H9 (cell line): ENCODE data around the gene SIL1. TPM values are rescaled to one million over a fixed set of nuclear protein-coding genes. Genes with fewer than 3 reads are reported as not detected.

Source experiments
- DNase-seq: peaks from one replicate; pipeline ENCODE4 v3.0.0-alpha.2; 2017
- H2AFZ ChIP-seq: one replicate; pipeline ENCODE4 v1.6.1; 2013; ENCODE audit warnings: mild to moderate bottlenecking, low read length, control low read depth, moderate library complexity
- H2AK5ac ChIP-seq: 2 replicates; pipeline ENCODE4 v1.6.1; 2013; ENCODE audit warnings: low read length, control low read depth, mixed read lengths; ENCODE audit not compliant: insufficient read length
- H2BK120ac ChIP-seq: one replicate; pipeline ENCODE4 v1.6.1; 2013; ENCODE audit warnings: low read depth, mild to moderate bottlenecking, low read length, control low read depth, inconsistent platforms; ENCODE audit not compliant: poor library complexity, severe bottlenecking
- H2BK12ac ChIP-seq: 2 replicates; pipeline ENCODE4 v1.6.1; 2013; ENCODE audit warnings: low read length, control low read depth, mixed read lengths, low read depth; ENCODE audit not compliant: insufficient read length
- H2BK15ac ChIP-seq: 2 replicates; pipeline ENCODE4 v1.6.1; 2013; ENCODE audit warnings: low read depth, low read length, control low read depth
- H2BK20ac ChIP-seq: one replicate; pipeline ENCODE4 v1.6.1; 2013; ENCODE audit warnings: low read depth, mild to moderate bottlenecking, low read length, control low read depth, inconsistent platforms; ENCODE audit not compliant: poor library complexity, severe bottlenecking
- H2BK5ac ChIP-seq: 2 replicates; pipeline ENCODE4 v1.6.1; 2013; ENCODE audit warnings: low read length, control low read depth, mixed read lengths; ENCODE audit not compliant: insufficient read length
- H3K14ac ChIP-seq: 2 replicates; pipeline ENCODE4 v1.6.1; 2013; ENCODE audit warnings: low read length, control low read depth; ENCODE audit not compliant: insufficient read depth
- H3K18ac ChIP-seq: 2 replicates; pipeline ENCODE4 v1.6.1; 2013; ENCODE audit warnings: low read depth, mild to moderate bottlenecking, mixed read lengths, low read length, control low read depth; ENCODE audit not compliant: insufficient read length
- H3K23ac ChIP-seq: 2 replicates; pipeline ENCODE4 v1.6.1; 2013; ENCODE audit warnings: low read length, control low read depth, mixed read lengths, low read depth; ENCODE audit not compliant: insufficient read length
- H3K23me2 ChIP-seq: 2 replicates; pipeline ENCODE4 v1.6.1; 2013; ENCODE audit warnings: low read depth, mild to moderate bottlenecking, mixed read lengths, low read length, control low read depth; ENCODE audit not compliant: insufficient read length, poor library complexity, severe bottlenecking
- H3K27ac ChIP-seq: 2 replicates; pipeline ENCODE4 v1.5.1; 2013; ENCODE audit warnings: low read length, control low read depth, mixed read lengths, low read depth; ENCODE audit not compliant: insufficient read length
- H3K27me3 ChIP-seq: 2 replicates; pipeline ENCODE4 v1.6.1; 2013; ENCODE audit warnings: low read length, control low read depth, inconsistent platforms; ENCODE audit not compliant: insufficient read depth
- H3K4ac ChIP-seq: 2 replicates; pipeline ENCODE4 v1.6.1; 2013; ENCODE audit warnings: low read depth, mild to moderate bottlenecking, control low read depth, inconsistent platforms, low read length, moderate library complexity
- H3K4me1 ChIP-seq: 2 replicates; pipeline ENCODE4 v1.6.1; 2013; ENCODE audit warnings: low read length, control low read depth, inconsistent platforms; ENCODE audit not compliant: insufficient read depth
- H3K4me2 ChIP-seq: 2 replicates; pipeline ENCODE4 v1.6.1; 2013; ENCODE audit warnings: low read length, control low read depth, mixed read lengths; ENCODE audit not compliant: insufficient read length, insufficient read depth
- H3K56ac ChIP-seq: 2 replicates; pipeline ENCODE4 v1.6.1; 2013; ENCODE audit warnings: low read depth, mild to moderate bottlenecking, mixed read lengths, low read length, control low read depth; ENCODE audit not compliant: insufficient read length
- H3K79me1 ChIP-seq: 2 replicates; pipeline ENCODE4 v1.6.1; 2013; ENCODE audit warnings: low read depth, mild to moderate bottlenecking, moderate library complexity, low read length, control low read depth, inconsistent platforms; ENCODE audit not compliant: insufficient read depth, poor library complexity, severe bottlenecking
- H3K79me2 ChIP-seq: 2 replicates; pipeline ENCODE4 v1.6.1; 2013; ENCODE audit warnings: low read length, control low read depth, inconsistent platforms; ENCODE audit not compliant: insufficient read depth
- H3K9ac ChIP-seq: 2 replicates; pipeline ENCODE4 v1.6.1; 2013; ENCODE audit warnings: low read length, control low read depth, mixed read lengths; ENCODE audit not compliant: insufficient read length; ENCODE audit errors: extremely low read depth
- H3K9me3 ChIP-seq: one replicate; pipeline ENCODE4 v1.6.1; 2013; ENCODE audit warnings: low read depth, low read length, inconsistent platforms; ENCODE audit not compliant: control insufficient read depth
- H3T11ph ChIP-seq: one replicate; pipeline ENCODE4 v1.6.1; 2013; ENCODE audit warnings: mild to moderate bottlenecking, low read length, control low read depth, inconsistent platforms
- H4K20me1 ChIP-seq: one replicate; pipeline ENCODE4 v1.6.1; 2013; ENCODE audit not compliant: control insufficient read depth, insufficient read length, insufficient read depth
- H4K5ac ChIP-seq: 2 replicates; pipeline ENCODE4 v1.6.1; 2013; ENCODE audit warnings: low read depth, mild to moderate bottlenecking, mixed read lengths, low read length, control low read depth; ENCODE audit not compliant: insufficient read length
- H4K8ac ChIP-seq: replicated peaks from 2 replicates; pipeline ENCODE4 v1.6.1; 2013; ENCODE audit warnings: low read length, control low read depth, mixed read lengths, low read depth; ENCODE audit not compliant: insufficient read length
- H4K91ac ChIP-seq: 2 replicates; pipeline ENCODE4 v1.6.1; 2013; ENCODE audit warnings: low read depth, mild to moderate bottlenecking, moderate library complexity, mixed read lengths, low read length, control low read depth; ENCODE audit not compliant: insufficient read length
- H3K27ac Mint-ChIP-seq, 3 experiments: 2 replicates in 2 of 3; 3 replicates in 1 of 3; pipeline ENCODE4 v1.8.0; 2020 to 2021; ENCODE audit warnings: mixed read lengths in 3 of 3, mild to moderate bottlenecking in 1 of 3, moderate library complexity in 1 of 3
- H3K27me3 Mint-ChIP-seq: 2 replicates; pipeline ENCODE4 v1.8.0; 2021; ENCODE audit warnings: low read depth, mild to moderate bottlenecking, moderate library complexity, mixed read lengths
- H3K36me3 Mint-ChIP-seq, 3 experiments: 2 replicates in 2 of 3; 3 replicates in 1 of 3; pipeline ENCODE4 v1.8.0; 2020 to 2021; ENCODE audit warnings: low read depth in 3 of 3, mixed read lengths in 3 of 3; ENCODE audit not compliant: insufficient read depth in 1 of 3
- H3K4me1 Mint-ChIP-seq, 2 experiments: 2 replicates each; pipeline ENCODE4 v1.8.0; 2020; ENCODE audit warnings: mixed read lengths in 2 of 2
- H3K4me3 Mint-ChIP-seq, 2 experiments: 2 replicates in 1 of 2; 3 replicates in 1 of 2; pipeline ENCODE4 v1.8.0; 2020 to 2021; ENCODE audit warnings: mild to moderate bottlenecking in 2 of 2, mixed read lengths in 2 of 2, moderate library complexity in 1 of 2
- H3K9me3 Mint-ChIP-seq, 2 experiments: 2 replicates in 1 of 2; 3 replicates in 1 of 2; pipeline ENCODE4 v1.8.0; 2020; ENCODE audit warnings: mild to moderate bottlenecking in 2 of 2, mixed read lengths in 2 of 2, moderate library complexity in 1 of 2
- WGBS: extraction: QIAGEN DNeasy Blood & Tissue Kit; methylation state at CpG from one replicate; pipeline ENCODE4 v1.1.7; 2013; ENCODE audit warnings: missing lambda C conversion rate, low lambda C conversion rate, mixed read lengths; ENCODE audit not compliant: insufficient read length; ENCODE audit errors: extremely low coverage; 5-methylcytosine and 5-hydroxymethylcytosine counted together
- total RNA-seq: library from RNA; stranded (reverse); gene quantifications from 2 replicates; pipeline ENCODE4 v1.2.1, GENCODE V29; 2021
- TF ChIP-seq, protein P1 (sequence below): fragments of 200-600 bp; sonication (generic); conservative IDR thresholded peaks from 3 replicates; pipeline ENCODE4 v1.8.0; 2021; ENCODE audit warnings: antibody characterized with exemption, mild to moderate bottlenecking

SIL1 gene
- total RNA-seq, 1 experiment from 2014 or later: 10.6 TPM

DNA sequence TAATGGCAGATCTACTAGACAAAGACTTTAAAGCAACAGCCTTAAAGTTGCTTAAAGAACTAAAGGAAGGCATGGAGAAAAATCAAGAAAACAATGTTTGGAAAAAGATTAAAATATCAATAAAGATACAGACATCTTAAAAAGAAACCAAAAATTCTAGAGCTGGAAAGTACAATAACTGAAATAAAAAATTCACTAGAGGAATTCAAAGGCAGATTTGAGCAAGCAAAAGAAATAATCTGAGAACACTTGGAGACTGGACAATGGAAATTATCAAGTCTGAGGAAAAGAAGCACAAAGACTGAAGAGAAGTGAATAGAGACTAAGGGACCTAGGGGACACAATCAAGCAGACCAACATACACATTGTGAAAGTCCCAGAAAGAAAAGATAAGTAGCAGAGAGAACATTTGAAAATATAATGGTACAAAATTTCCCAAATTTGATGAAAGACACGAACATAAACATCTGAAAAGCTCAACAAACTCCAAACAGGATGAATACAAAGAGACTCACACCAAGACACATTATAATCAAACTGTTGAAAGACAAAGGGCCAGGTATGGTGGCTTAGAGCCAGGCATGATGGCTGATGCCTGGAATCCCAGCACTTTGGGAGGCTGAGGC is 26.3 kb downstream of the SIL1 start:
- Histone ChIP-seq H3K9me3 (no peaks in the 10 kb centered on the region), H2BK120ac (no peak overlapping the region), H3K4ac (no peak overlapping the region), H4K8ac (no peak overlapping the region), H2BK20ac (no peak overlapping the region), H4K20me1 (no peaks in the 10 kb centered on the region), H3K23me2 (no peaks in the 10 kb centered on the region), H3K4me2 (no peak overlapping the region), H3K27me3 (no peaks in the 10 kb centered on the region), H2AFZ (no peak overlapping the region), H3K14ac (no peak overlapping the region), H3K9ac (no peak overlapping the region), H2AK5ac (no peak overlapping the region), H2BK15ac (no peak overlapping the region), H3K4me1 (peaks cover 6% of the 10 kb centered on the region), H3K27ac (no peak overlapping the region), H3K56ac (no peak overlapping the region), H3K23ac (no peak overlapping the region), H4K91ac (no peak overlapping the region), H2BK5ac (no peak overlapping the region), H2BK12ac (no peak overlapping the region), H3K79me2 (no peaks in the 10 kb centered on the region), H3T11ph (no peak overlapping the region), H4K5ac (no peak overlapping the region), H3K79me1 (no peaks in the 10 kb centered on the region), H3K18ac (no peak overlapping the region)
- H3K27ac Mint-ChIP-seq: no peak overlapping the region
- no peak for DNase-seq
- H3K4me3 Mint-ChIP-seq: no peak overlapping the region
- WGBS: no CpG with 5 or more reads among the region's 1 CpG
- peaks cover 19 to 23% of the 10 kb centered on the region in 2 experiments for H3K9me3 Mint-ChIP-seq
- TF ChIP-seq, protein P1, sequence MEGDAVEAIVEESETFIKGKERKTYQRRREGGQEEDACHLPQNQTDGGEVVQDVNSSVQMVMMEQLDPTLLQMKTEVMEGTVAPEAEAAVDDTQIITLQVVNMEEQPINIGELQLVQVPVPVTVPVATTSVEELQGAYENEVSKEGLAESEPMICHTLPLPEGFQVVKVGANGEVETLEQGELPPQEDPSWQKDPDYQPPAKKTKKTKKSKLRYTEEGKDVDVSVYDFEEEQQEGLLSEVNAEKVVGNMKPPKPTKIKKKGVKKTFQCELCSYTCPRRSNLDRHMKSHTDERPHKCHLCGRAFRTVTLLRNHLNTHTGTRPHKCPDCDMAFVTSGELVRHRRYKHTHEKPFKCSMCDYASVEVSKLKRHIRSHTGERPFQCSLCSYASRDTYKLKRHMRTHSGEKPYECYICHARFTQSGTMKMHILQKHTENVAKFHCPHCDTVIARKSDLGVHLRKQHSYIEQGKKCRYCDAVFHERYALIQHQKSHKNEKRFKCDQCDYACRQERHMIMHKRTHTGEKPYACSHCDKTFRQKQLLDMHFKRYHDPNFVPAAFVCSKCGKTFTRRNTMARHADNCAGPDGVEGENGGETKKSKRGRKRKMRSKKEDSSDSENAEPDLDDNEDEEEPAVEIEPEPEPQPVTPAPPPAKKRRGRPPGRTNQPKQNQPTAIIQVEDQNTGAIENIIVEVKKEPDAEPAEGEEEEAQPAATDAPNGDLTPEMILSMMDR: no peak
- peaks cover 7 to 16% (median 12%) of the 10 kb centered on the region in 3 experiments for H3K36me3 Mint-ChIP-seq
- peaks cover 4 to 6% of the 10 kb centered on the region in 2 experiments for H3K4me1 Mint-ChIP-seq
- H3K27me3 Mint-ChIP-seq: no peaks in the 10 kb centered on the region
